Activated B cell treated with CpG ODN at 0.5 μM for 24 hours (primary cell): ENCODE measurements around the gene GNG13. TPM values are rescaled to one million over a fixed set of nuclear protein-coding genes. Genes with fewer than 3 reads are reported as not detected.

Experiments used
- ATAC-seq: fragments of 200-7000 bp; cut with Tn5 transposase; one replicate; pipeline ENCODE4 v1.10.0; 2021; ENCODE audit warnings: low read depth, mild to moderate bottlenecking, moderate library complexity
- CTCF ChIA-PET: fragments of 350-600 bp; sonication (Branson Sonifier 250); formaldehyde crosslinking; loops from one replicate; lab custom pipeline; 2021; ENCODE audit warnings: antibody characterized with exemption; lab: Charles Lee
- POLR2A ChIA-PET: fragments of 350-600 bp; sonication (Branson Sonifier 250); formaldehyde crosslinking; loops from one replicate; lab custom pipeline; 2021; ENCODE audit warnings: antibody characterized with exemption; lab: Charles Lee
- DNase-seq: peaks from one replicate; pipeline ENCODE4 v3.0.0; 2022
- H3K27ac Mint-ChIP-seq: one replicate; pipeline ENCODE4 v1.8.0; 2020; ENCODE audit warnings: mixed read lengths
- H3K27me3 Mint-ChIP-seq: one replicate; pipeline ENCODE4 v1.8.0; 2021; ENCODE audit warnings: mixed read lengths
- H3K36me3 Mint-ChIP-seq: one replicate; pipeline ENCODE4 v1.8.0; 2021; ENCODE audit warnings: low read depth, mixed read lengths
- H3K4me1 Mint-ChIP-seq: one replicate; pipeline ENCODE4 v1.8.0; 2021; ENCODE audit warnings: mixed read lengths
- H3K4me3 Mint-ChIP-seq: one replicate; pipeline ENCODE4 v1.8.0; 2020; ENCODE audit warnings: mild to moderate bottlenecking, mixed read lengths
- H3K9me3 Mint-ChIP-seq: one replicate; pipeline ENCODE4 v1.8.0; 2020; ENCODE audit warnings: mixed read lengths
- intact Hi-C: fragments of 100-400 bp; cut with micrococcal nuclease; formaldehyde crosslinking; loops from one replicate; pipeline ENCODE4 v1.15.1; 2024
- total RNA-seq: library from RNA; stranded (reverse); gene quantifications from 2 replicates; pipeline ENCODE4 v1.2.3, GENCODE V29; 2022
- TF ChIP-seq, protein P1 (sequence below): fragments of 200-600 bp; IDR thresholded peaks from one replicate; pipeline ENCODE4 v1.8.0; 2022; ENCODE audit warnings: antibody characterized with exemption, mild to moderate bottlenecking

GNG13 gene
- total RNA-seq, 1 donor from 2014 or later = not detected

- ATAC-seq (no peak), DNase-seq (no peak)
- ChIA-PET POLR2A (no interaction called here), CTCF (no interaction called here)
- Mint-ChIP-seq H3K4me3 (no peak overlapping the region), H3K4me1 (no peaks in the 10 kb centered on the region), H3K9me3 (peaks cover 5% of the 10 kb centered on the region), H3K27me3 (peaks cover under 1% of the 10 kb centered on the region), H3K36me3 (no peaks in the 10 kb centered on the region), H3K27ac (no peak overlapping the region)
- TF ChIP-seq, protein P1, sequence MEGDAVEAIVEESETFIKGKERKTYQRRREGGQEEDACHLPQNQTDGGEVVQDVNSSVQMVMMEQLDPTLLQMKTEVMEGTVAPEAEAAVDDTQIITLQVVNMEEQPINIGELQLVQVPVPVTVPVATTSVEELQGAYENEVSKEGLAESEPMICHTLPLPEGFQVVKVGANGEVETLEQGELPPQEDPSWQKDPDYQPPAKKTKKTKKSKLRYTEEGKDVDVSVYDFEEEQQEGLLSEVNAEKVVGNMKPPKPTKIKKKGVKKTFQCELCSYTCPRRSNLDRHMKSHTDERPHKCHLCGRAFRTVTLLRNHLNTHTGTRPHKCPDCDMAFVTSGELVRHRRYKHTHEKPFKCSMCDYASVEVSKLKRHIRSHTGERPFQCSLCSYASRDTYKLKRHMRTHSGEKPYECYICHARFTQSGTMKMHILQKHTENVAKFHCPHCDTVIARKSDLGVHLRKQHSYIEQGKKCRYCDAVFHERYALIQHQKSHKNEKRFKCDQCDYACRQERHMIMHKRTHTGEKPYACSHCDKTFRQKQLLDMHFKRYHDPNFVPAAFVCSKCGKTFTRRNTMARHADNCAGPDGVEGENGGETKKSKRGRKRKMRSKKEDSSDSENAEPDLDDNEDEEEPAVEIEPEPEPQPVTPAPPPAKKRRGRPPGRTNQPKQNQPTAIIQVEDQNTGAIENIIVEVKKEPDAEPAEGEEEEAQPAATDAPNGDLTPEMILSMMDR = no peak
- intact Hi-C loops = no loop called here
These were observed 30.5 kb upstream of the GNG13 start for GRCh38 chr16:830871-831570.

GRCh38 chr16:830107-830870 is 29.8 kb upstream of the GNG13 start:
- H3K27ac Mint-ChIP-seq = no peak overlapping the region
- H3K4me3 Mint-ChIP-seq = no peak overlapping the region
- no peaks in the 10 kb centered on the region for H3K4me1 Mint-ChIP-seq
- no peak for DNase-seq
- intact Hi-C loops = no loop called here
- ATAC-seq = no peak
- H3K27me3 Mint-ChIP-seq = peaks cover 6% of the 10 kb centered on the region
- TF ChIP-seq, protein P1 = no peak
- no peaks in the 10 kb centered on the region for H3K36me3 Mint-ChIP-seq
- no peaks in the 10 kb centered on the region for H3K9me3 Mint-ChIP-seq
- ChIA-PET POLR2A (no interaction called here), CTCF (no interaction called here)

DNA sequence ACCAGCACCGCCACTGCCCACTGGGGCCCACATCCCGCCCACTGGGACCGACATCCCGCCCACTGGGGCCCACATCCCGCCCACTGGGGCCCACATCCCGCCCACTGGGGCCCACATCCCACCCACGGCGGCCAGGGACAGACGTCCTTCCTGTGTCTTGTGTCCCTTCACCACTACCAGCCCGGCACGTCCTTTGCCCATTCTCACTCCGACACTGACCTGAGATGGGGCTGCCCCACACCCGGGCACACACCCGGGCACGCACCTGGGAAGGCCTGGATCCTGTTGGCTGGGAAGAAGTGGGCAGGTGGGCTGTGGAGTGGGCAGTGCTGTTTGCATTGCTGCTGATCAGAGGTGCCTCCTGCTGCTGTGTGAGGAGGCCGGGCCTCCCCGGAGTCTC is 28.4 kb upstream of the GNG13 start:
- no peak for ATAC-seq
- intact Hi-C loops = no loop called here

GRCh38 chr16:827513-827912 is 27.0 kb upstream of the GNG13 start:
- ChIA-PET POLR2A (no interaction called here), CTCF (no interaction called here)
- Mint-ChIP-seq H3K27me3 (peaks cover 6% of the 10 kb centered on the region), H3K4me3 (no peak overlapping the region), H3K4me1 (no peaks in the 10 kb centered on the region), H3K27ac (no peak overlapping the region), H3K9me3 (no peaks in the 10 kb centered on the region), H3K36me3 (no peaks in the 10 kb centered on the region)
- TF ChIP-seq, protein P1 = no peak
- intact Hi-C loops = no loop called here
- ATAC-seq (no peak), DNase-seq (no peak)

More for the DNA sequence above, 28.4 kb upstream of the GNG13 start:
- Mint-ChIP-seq H3K27me3 (peaks cover 6% of the 10 kb centered on the region), H3K4me1 (no peaks in the 10 kb centered on the region), H3K9me3 (no peaks in the 10 kb centered on the region), H3K4me3 (no peak overlapping the region), H3K27ac (no peak overlapping the region), H3K36me3 (no peaks in the 10 kb centered on the region)
- ChIA-PET POLR2A (no interaction called here), CTCF (no interaction called here)
- DNase-seq = no peak
- TF ChIP-seq, protein P1 = no peak

DNA sequence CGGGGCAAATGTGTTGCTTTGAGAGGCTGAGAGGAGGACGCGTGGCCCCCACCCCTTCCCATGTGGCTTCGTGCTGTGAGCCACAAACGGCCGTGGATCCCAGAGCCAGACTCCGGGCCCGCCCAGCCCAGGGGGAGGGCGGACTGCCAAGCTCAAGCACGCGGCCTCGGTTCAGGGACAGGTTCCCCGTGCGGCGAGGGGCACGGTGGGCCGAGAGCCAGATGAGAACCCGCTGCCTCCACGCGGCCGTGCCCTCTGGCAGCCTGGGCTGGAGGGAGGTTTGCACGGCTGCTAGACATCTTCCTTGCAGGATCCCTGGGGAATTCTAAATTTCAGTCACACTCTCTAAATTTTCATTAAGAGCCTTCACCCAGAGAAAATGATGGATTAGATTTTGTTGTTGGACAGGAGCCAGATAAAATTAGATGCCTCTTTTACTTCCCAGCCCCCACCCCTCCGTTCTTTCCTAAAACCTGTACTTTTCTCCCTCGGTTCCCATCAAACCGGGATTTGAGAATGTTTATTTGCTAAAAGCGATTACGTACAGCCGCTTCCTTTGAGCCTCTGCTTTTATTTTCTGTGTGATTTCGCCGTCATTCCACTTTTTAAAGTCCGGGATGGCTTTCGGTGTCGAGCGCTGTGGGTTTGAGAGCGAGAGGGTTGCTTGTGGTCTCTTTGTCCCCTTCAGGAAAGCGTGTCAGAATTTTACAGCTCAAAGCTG is 25.0 kb upstream of the GNG13 start:
- TF ChIP-seq, protein P1 = no peak
- H3K36me3 Mint-ChIP-seq = no peaks in the 10 kb centered on the region
- intact Hi-C loops = no loop called here
- DNase-seq = no peak
- POLR2A ChIA-PET = no interaction called here
- CTCF ChIA-PET = no interaction called here
- H3K4me3 Mint-ChIP-seq = no peak overlapping the region
- H3K27ac Mint-ChIP-seq = no peak overlapping the region
- ATAC-seq = no peak
- no peaks in the 10 kb centered on the region for H3K9me3 Mint-ChIP-seq
- H3K4me1 Mint-ChIP-seq = peaks cover 3% of the 10 kb centered on the region
- H3K27me3 Mint-ChIP-seq = peaks cover 14% of the 10 kb centered on the region
